Measurements from ENCODE around the gene TAF1A. TPM values are rescaled to one million over a fixed set of nuclear protein-coding genes. Genes with fewer than 3 reads are reported as not detected.

Gene TAF1A
- total and polyA plus RNA-seq, 2 of the 8 experiments (the other 6 are each of a cell fraction or from before 2014, with no cell fraction given): 3.3 to 16.7 TPM

GRCh38 chr1:222547260-222547614, 42.5 kb downstream of the TAF1A start:
- no peaks in the 10 kb centered on the region for H3K79me1 ChIP-seq (ENCODE audit: low read depth, low read length)
- 77% methylated on average over 6 of the region's 8 CpGs; no CpG with 5 or more reads in 1 of the 2 experiments for WGBS, 2 experiments (ENCODE audit: extremely low coverage in 1 of 2, insufficient coverage in 1 of 2, insufficient read length in 1 of 2, insufficient replicate concordance in 2 of 2, low coverage in 1 of 2, low lambda C conversion rate in 2 of 2, missing lambda C conversion rate in 1 of 2)
- no peak overlapping the region for H3K4me3 ChIP-seq (ENCODE audit: extremely low read depth in 1 of 4, insufficient read depth in 2 of 4, low read depth in 3 of 4, low read length in 4 of 4)
- CTCF ChIA-PET (ENCODE audit: partially characterized antibody): interaction anchor here (0.6 to 3.0 kb wide), 7 partner anchors 12 to 87 kb away, joined by 3 to 20 read pairs (median 3); partner anchors contain the start of gene TAF1A
- no peak overlapping the region for H2BK12ac ChIP-seq (ENCODE audit: low read depth, low read length)
- no peak overlapping the region for H2BK120ac ChIP-seq (replicated peaks; ENCODE audit: low read depth, low read length)
- no peak overlapping the region for H2BK20ac ChIP-seq (ENCODE audit: low read length)
- no peak overlapping the region for H3K56ac ChIP-seq (replicated peaks; ENCODE audit: insufficient read length, low read depth, low read length)
- H3K23me2 ChIP-seq (ENCODE audit: low read depth, low read length): no peaks in the 10 kb centered on the region
- no peak overlapping the region for H4K5ac ChIP-seq (ENCODE audit: insufficient read length, low read depth, low read length)
- DNase-seq (ENCODE audit: low read depth in 1 of 2, low spot score in 2 of 2) (no peak), FAIRE-seq (no peak)
- H3K36me3 ChIP-seq (ENCODE audit: control insufficient read depth in 2 of 4, insufficient read depth in 4 of 4, low read length in 3 of 4): no peaks in the 10 kb centered on the region
- H4K8ac ChIP-seq (ENCODE audit: extremely low read depth, insufficient read depth, low read length): no peak overlapping the region
- no peak overlapping the region for H3K9ac ChIP-seq (replicated peaks in 1 of 4; ENCODE audit: extremely low read depth in 1 of 4, low read depth in 3 of 4, low read length in 3 of 4)
- POLR2A ChIA-PET (ENCODE audit: partially characterized antibody): interaction anchor here (1.0 to 1.3 kb wide), 2 partner anchors 14 to 42 kb away, joined by 3 to 4 read pairs; partner anchors contain the start of gene TAF1A
- H3K4me2 ChIP-seq (ENCODE audit: insufficient read depth in 1 of 2, low read depth in 2 of 2, low read length in 2 of 2): no peak overlapping the region
- no peak overlapping the region for H2BK5ac ChIP-seq (ENCODE audit: low read depth, low read length)
- no peak overlapping the region for H2BK15ac ChIP-seq (ENCODE audit: low read length)
- H3K23ac ChIP-seq (ENCODE audit: insufficient read length): no peak overlapping the region
- no peak overlapping the region for H2AK5ac ChIP-seq (ENCODE audit: low read depth, low read length)
- no peak overlapping the region for H4K91ac ChIP-seq (replicated peaks; ENCODE audit: insufficient read length, low read length)
- no peak overlapping the region for H3K27ac ChIP-seq (ENCODE audit: low read depth, low read length)
- no peak overlapping the region for H3K14ac ChIP-seq (ENCODE audit: insufficient read length)
- no peaks in the 10 kb centered on the region for H3K27me3 ChIP-seq (replicated peaks in 1 of 4; ENCODE audit: control insufficient read depth in 3 of 4, extremely low read depth in 1 of 4, insufficient read depth in 3 of 4, low read length in 3 of 4)
- H3K4ac ChIP-seq (replicated peaks; ENCODE audit: insufficient read length, low read depth, low read length): no peak overlapping the region
- H4K20me1 ChIP-seq (replicated peaks in 1 of 2; ENCODE audit: control insufficient read depth in 1 of 2, insufficient read depth in 2 of 2, low read length in 2 of 2): no peaks in the 10 kb centered on the region
- no peaks in the 10 kb centered on the region; a peak in 1 of 7 replicates for H3K4me1 ChIP-seq (replicated peaks in 1 of 4; ENCODE audit: control insufficient read depth in 3 of 4, insufficient read depth in 4 of 4, low read length in 3 of 4)
- H3K9me3 ChIP-seq (ENCODE audit: insufficient read depth in 2 of 2, low read depth in 1 of 2, low read length in 1 of 2): no peaks in the 10 kb centered on the region
- no peaks in the 10 kb centered on the region for H3K79me2 ChIP-seq (ENCODE audit: control insufficient read depth in 1 of 2, insufficient read depth in 2 of 2, low read length in 2 of 2)
- H2AFZ ChIP-seq (ENCODE audit: low read length): no peak overlapping the region
- no peak overlapping the region for H3K18ac ChIP-seq (ENCODE audit: extremely low read depth, low read length)
- TF ChIP-seq BACH1 (IDR thresholded peaks at IDR 0.05; ENCODE audit: low read length) (no peak), POLR2A (IDR thresholded peaks at IDR 0.05; ENCODE audit: control extremely low read depth in 1 of 2, low read depth in 2 of 2, low read length in 2 of 2) (no peak), CTCF (IDR thresholded peaks at IDR 0.05; ENCODE audit: control extremely low read depth in 1 of 3, insufficient read depth in 1 of 3, low read depth in 1 of 3, low read length in 3 of 3) (no peak)
